Left ventricle myocardium superior (tissue), 1 donor: Measurements from ENCODE around the gene SPON1. TPM values are rescaled to one million over a fixed set of nuclear protein-coding genes. Genes with fewer than 3 reads are reported as not detected.
"Not testable (repeated sequence)": the region's sequence is repeated elsewhere in the genome, so short reads cannot be mapped to it uniquely, and the experiment has no call there.

Experiments
- ATAC-seq: fragments of 200-7000 bp; cut with Tn5 transposase; one replicate; pipeline ENCODE4 v1.9.1; 2020; ENCODE audit warnings: mild to moderate bottlenecking, moderate library complexity
- DNase-seq: peaks from one replicate; pipeline ENCODE4 v3.0.0-alpha.2; 2020
- intact Hi-C: fragments of 100-400 bp; cut with micrococcal nuclease; formaldehyde crosslinking; loops from one replicate; pipeline ENCODE4 v1.11.0; 2022
- total RNA-seq: library from RNA; stranded (reverse); fragmentation: NEBNext Ultra II Directional; extraction: Animal tissue kit (Norgen Biotek cat#: 25700); gene quantifications from one replicate; pipeline ENCODE4 v1.2.1, GENCODE V29; 2021
- donor health status: DM: no; HTN: yes; CAD: no; lungs with severe emphysema.

The SPON1 gene
- total RNA-seq, 1 donor from 2014 or later, result 3.4 TPM

GRCh38 chr11:14270690-14271542 lies 308.4 kb downstream of the SPON1 start:
- no peak for DNase-seq
- no peak for ATAC-seq
- intact Hi-C loops, result no loop called here

GRCh38 chr11:14273895-14274294 lies 311.4 kb downstream of the SPON1 start:
- ATAC-seq, result no peak
- DNase-seq, result no peak
- intact Hi-C loops, result no loop called here

GRCh38 chr11:14275076-14275475 lies 312.6 kb downstream of the SPON1 start:
- intact Hi-C loops, result no loop called here
- DNase-seq (no peak), ATAC-seq (no peak)

- intact Hi-C loops, ATAC-seq, DNase-seq: not testable (repeated sequence)
Measured at GRCh38 chr11:14278869-14279268, 316.3 kb downstream of the SPON1 start.

- no peak for DNase-seq
- ATAC-seq, result peak; percentile 37
- intact Hi-C loops, result no loop called here
Measured at GRCh38 chr11:14288189-14288935, 325.8 kb downstream of the SPON1 start.

- ATAC-seq (no peak), DNase-seq (no peak)
- intact Hi-C loops, result no loop called here
Measured at GRCh38 chr11:14290422-14290821, 327.9 kb downstream of the SPON1 start.

GRCh38 chr11:14299921-14300320 lies 337.4 kb downstream of the SPON1 start:
- intact Hi-C loops, result loop anchor here (5.0 kb wide), 1 partner anchor 157 kb away; no protein-coding TSS in a partner anchor
- peak; percentile 54 for ATAC-seq
- DNase-seq, result no peak

- intact Hi-C loops, result loop anchor here (5.0 kb wide), 1 partner anchor 157 kb away; no protein-coding TSS in a partner anchor
- ATAC-seq (peak; percentile 88), DNase-seq (no peak)
Measured at GRCh38 chr11:14300661-14301304, 338.3 kb downstream of the SPON1 start.

GRCh38 chr11:14304601-14305000 lies 342.1 kb downstream of the SPON1 start:
- intact Hi-C loops, result loop anchor here (5.0 kb wide), 1 partner anchor 153 kb away; no protein-coding TSS in a partner anchor

GRCh38 chr11:14305649-14306048 lies 343.1 kb downstream of the SPON1 start:
- intact Hi-C loops, result no loop called here
- no peak for ATAC-seq
- DNase-seq, result no peak

More at GRCh38 chr11:14304601-14305000, 342.1 kb downstream of the SPON1 start:
- ATAC-seq, result no peak
- no peak for DNase-seq

- no peak for ATAC-seq
- intact Hi-C loops, result no loop called here
- no peak for DNase-seq
Measured at GRCh38 chr11:14306481-14306880, 344.0 kb downstream of the SPON1 start.

GRCh38 chr11:14308114-14308896 lies 345.8 kb downstream of the SPON1 start:
- no peak for DNase-seq
- intact Hi-C loops, result no loop called here
- peak; percentile 51 for ATAC-seq

- DNase-seq, result no peak
- intact Hi-C loops, result no loop called here
- no peak for ATAC-seq
Measured at GRCh38 chr11:14308897-14309387, 346.4 kb downstream of the SPON1 start.

GRCh38 chr11:14309425-14310192 lies 347.1 kb downstream of the SPON1 start:
- ATAC-seq (peak; percentile 10), DNase-seq (no peak)
- intact Hi-C loops, result no loop called here

GRCh38 chr11:14310679-14311078 lies 348.2 kb downstream of the SPON1 start:
- intact Hi-C loops, result no loop called here
- DNase-seq (no peak), ATAC-seq (no peak)

- DNase-seq (no peak), ATAC-seq (no peak)
- intact Hi-C loops, result no loop called here
Measured at GRCh38 chr11:14312736-14313438, 350.4 kb downstream of the SPON1 start.

GRCh38 chr11:14314127-14314526 lies 351.6 kb downstream of the SPON1 start:
- ATAC-seq, result no peak
- intact Hi-C loops, result no loop called here
- no peak for DNase-seq
